ENCODE results near the gene LSP1.
"Not testable (repeated sequence)": the region's sequence is repeated elsewhere in the genome, so short reads cannot be mapped to it uniquely, and the experiment has no call there.

The LSP1 gene

GRCh38 chr11:1870721-1871466, 18.0 kb downstream of the LSP1 start:
- peaks cover 15 to 54% (median 37%) of the 10 kb centered on the region in 5 donors for H3K27me3 ChIP-seq (ENCODE audit: control insufficient read depth in 5 of 5, insufficient read depth in 4 of 5, low read length in 5 of 5)
- no peak overlapping the region for H3K27ac ChIP-seq (ENCODE audit: low read depth, low read length)
- H3K4me1 ChIP-seq (ENCODE audit: control insufficient read depth in 5 of 5, insufficient read depth in 5 of 5, low read length in 5 of 5), result peaks cover 0 to 65% (median 33%) of the 10 kb centered on the region in 5 donors
- peak overlapping the region in 2 of 5 donors; percentile 13 to 58 for H3K9ac ChIP-seq (ENCODE audit: low read length in 5 of 5)
- no peaks in the 10 kb centered on the region for H3K36me3 ChIP-seq (ENCODE audit: control insufficient read depth in 5 of 5, insufficient read depth in 5 of 5, low read length in 5 of 5)
- H3K4me3 ChIP-seq (ENCODE audit: low read depth in 1 of 5, low read length in 5 of 5), result peak overlapping the region; percentile 54 to 72 (median 65)
- no peaks in the 10 kb centered on the region for H3K9me3 ChIP-seq (ENCODE audit: control insufficient read depth in 5 of 5, low read length in 5 of 5)

GRCh38 chr11:1871531-1871930, 18.6 kb downstream of the LSP1 start:
- Histone ChIP-seq H3K4me3 (ENCODE audit: low read depth in 1 of 5, low read length in 5 of 5) (peak overlapping the region; percentile 54 to 72 (median 65)), H3K36me3 (ENCODE audit: control insufficient read depth in 5 of 5, insufficient read depth in 5 of 5, low read length in 5 of 5) (no peaks in the 10 kb centered on the region), H3K9me3 (ENCODE audit: control insufficient read depth in 5 of 5, low read length in 5 of 5) (no peaks in the 10 kb centered on the region), H3K27me3 (ENCODE audit: control insufficient read depth in 5 of 5, insufficient read depth in 4 of 5, low read length in 5 of 5) (peaks cover 15 to 60% (median 41%) of the 10 kb centered on the region in 5 donors), H3K9ac (ENCODE audit: low read length in 5 of 5) (peak overlapping the region in 2 of 5 donors; percentile 13 to 51), H3K4me1 (ENCODE audit: control insufficient read depth in 5 of 5, insufficient read depth in 5 of 5, low read length in 5 of 5) (peaks cover 0 to 65% (median 36%) of the 10 kb centered on the region in 5 donors), H3K27ac (ENCODE audit: low read depth, low read length) (no peak overlapping the region)

GRCh38 chr11:1872267-1872985, 19.5 kb downstream of the LSP1 start:
- no peaks in the 10 kb centered on the region for H3K9me3 ChIP-seq (ENCODE audit: control insufficient read depth in 5 of 5, low read length in 5 of 5)
- H3K36me3 ChIP-seq (ENCODE audit: control insufficient read depth in 5 of 5, insufficient read depth in 5 of 5, low read length in 5 of 5), result no peaks in the 10 kb centered on the region
- H3K4me1 ChIP-seq (ENCODE audit: control insufficient read depth in 5 of 5, insufficient read depth in 5 of 5, low read length in 5 of 5), result peaks cover 1 to 63% (median 34%) of the 10 kb centered on the region in 5 donors
- no peak overlapping the region for H3K27ac ChIP-seq (ENCODE audit: low read depth, low read length)
- H3K4me3 ChIP-seq (ENCODE audit: low read depth in 1 of 5, low read length in 5 of 5), result peak overlapping the region; percentile 25 to 72 (median 65)
- peaks cover 15 to 65% (median 42%) of the 10 kb centered on the region in 5 donors for H3K27me3 ChIP-seq (ENCODE audit: control insufficient read depth in 5 of 5, insufficient read depth in 4 of 5, low read length in 5 of 5)
- H3K9ac ChIP-seq (ENCODE audit: low read length in 5 of 5), result peak overlapping the region in 2 of 5 donors; percentile 12 to 13

GRCh38 chr11:1873048-1873812, 20.3 kb downstream of the LSP1 start:
- H3K9me3 ChIP-seq (ENCODE audit: control insufficient read depth in 5 of 5, low read length in 5 of 5), result no peaks in the 10 kb centered on the region
- no peaks in the 10 kb centered on the region for H3K36me3 ChIP-seq (ENCODE audit: control insufficient read depth in 5 of 5, insufficient read depth in 5 of 5, low read length in 5 of 5)
- peaks cover 12 to 72% (median 42%) of the 10 kb centered on the region in 5 donors for H3K27me3 ChIP-seq (ENCODE audit: control insufficient read depth in 5 of 5, insufficient read depth in 4 of 5, low read length in 5 of 5)
- peak overlapping the region; percentile 50 to 72 (median 65) for H3K4me3 ChIP-seq (ENCODE audit: low read depth in 1 of 5, low read length in 5 of 5)
- no peak overlapping the region for H3K27ac ChIP-seq (ENCODE audit: low read depth, low read length)
- H3K4me1 ChIP-seq (ENCODE audit: control insufficient read depth in 5 of 5, insufficient read depth in 5 of 5, low read length in 5 of 5), result peaks cover 3 to 64% (median 41%) of the 10 kb centered on the region in 5 donors
- H3K9ac ChIP-seq (ENCODE audit: low read length in 5 of 5), result no peak overlapping the region

- not testable (repeated sequence) for H3K27ac ChIP-seq (ENCODE audit: low read depth, low read length); H3K9ac ChIP-seq (ENCODE audit: low read length in 5 of 5); H3K9me3 ChIP-seq (ENCODE audit: control insufficient read depth in 5 of 5, low read length in 5 of 5); H3K36me3 ChIP-seq (ENCODE audit: control insufficient read depth in 5 of 5, insufficient read depth in 5 of 5, low read length in 5 of 5)
- peaks cover 11 to 70% (median 37%) of the 10 kb centered on the region in 5 donors for H3K27me3 ChIP-seq (ENCODE audit: control insufficient read depth in 5 of 5, insufficient read depth in 4 of 5, low read length in 5 of 5)
- peak overlapping the region in 4 of 5 donors; percentile 50 to 72 (median 68) for H3K4me3 ChIP-seq (ENCODE audit: low read depth in 1 of 5, low read length in 5 of 5)
- peaks cover 3 to 61% (median 41%) of the 10 kb centered on the region in 5 donors for H3K4me1 ChIP-seq (ENCODE audit: control insufficient read depth in 5 of 5, insufficient read depth in 5 of 5, low read length in 5 of 5)
Measured at GRCh38 chr11:1873813-1874150, 20.9 kb downstream of the LSP1 start.

- H3K36me3 ChIP-seq (ENCODE audit: control insufficient read depth in 5 of 5, insufficient read depth in 5 of 5, low read length in 5 of 5); H3K27ac ChIP-seq (ENCODE audit: low read depth, low read length); H3K9me3 ChIP-seq (ENCODE audit: control insufficient read depth in 5 of 5, low read length in 5 of 5); H3K9ac ChIP-seq (ENCODE audit: low read length in 5 of 5): not testable (repeated sequence)
- H3K4me3 ChIP-seq (ENCODE audit: low read depth in 1 of 5, low read length in 5 of 5), result peak overlapping the region in 1 of 5 donors; percentile 34
- H3K27me3 ChIP-seq (ENCODE audit: control insufficient read depth in 5 of 5, insufficient read depth in 4 of 5, low read length in 5 of 5), result peaks cover 11 to 63% (median 31%) of the 10 kb centered on the region in 5 donors
- H3K4me1 ChIP-seq (ENCODE audit: control insufficient read depth in 5 of 5, insufficient read depth in 5 of 5, low read length in 5 of 5), result peaks cover 3 to 57% (median 44%) of the 10 kb centered on the region in 5 donors
Measured at GRCh38 chr11:1874441-1875092, 21.7 kb downstream of the LSP1 start.

GRCh38 chr11:1875093-1875850, 22.4 kb downstream of the LSP1 start:
- H3K36me3 ChIP-seq (ENCODE audit: control insufficient read depth in 5 of 5, insufficient read depth in 5 of 5, low read length in 5 of 5), result no peaks in the 10 kb centered on the region
- no peak overlapping the region for H3K27ac ChIP-seq (ENCODE audit: low read depth, low read length)
- no peaks in the 10 kb centered on the region for H3K9me3 ChIP-seq (ENCODE audit: control insufficient read depth in 5 of 5, low read length in 5 of 5)
- peak overlapping the region in 3 of 5 donors; percentile 6 to 34 (median 22) for H3K4me3 ChIP-seq (ENCODE audit: low read depth in 1 of 5, low read length in 5 of 5)
- peaks cover 3 to 60% (median 51%) of the 10 kb centered on the region in 5 donors for H3K4me1 ChIP-seq (ENCODE audit: control insufficient read depth in 5 of 5, insufficient read depth in 5 of 5, low read length in 5 of 5)
- peaks cover 11 to 56% (median 25%) of the 10 kb centered on the region in 5 donors for H3K27me3 ChIP-seq (ENCODE audit: control insufficient read depth in 5 of 5, insufficient read depth in 4 of 5, low read length in 5 of 5)
- H3K9ac ChIP-seq (ENCODE audit: low read length in 5 of 5), result no peak overlapping the region

- not testable (repeated sequence) for H3K36me3 ChIP-seq (ENCODE audit: control insufficient read depth in 5 of 5, insufficient read depth in 5 of 5, low read length in 5 of 5); H3K9me3 ChIP-seq (ENCODE audit: control insufficient read depth in 5 of 5, low read length in 5 of 5)
- Histone ChIP-seq H3K27ac (ENCODE audit: low read depth, low read length) (peak overlapping the region; percentile 57), H3K27me3 (ENCODE audit: control insufficient read depth in 5 of 5, insufficient read depth in 4 of 5, low read length in 5 of 5) (peaks cover 7 to 54% (median 24%) of the 10 kb centered on the region in 5 donors), H3K9ac (ENCODE audit: low read length in 5 of 5) (peak overlapping the region in 1 of 5 donors; percentile 62), H3K4me1 (ENCODE audit: control insufficient read depth in 5 of 5, insufficient read depth in 5 of 5, low read length in 5 of 5) (peaks cover 3 to 60% (median 51%) of the 10 kb centered on the region in 5 donors), H3K4me3 (ENCODE audit: low read depth in 1 of 5, low read length in 5 of 5) (peak overlapping the region in 2 of 5 donors; percentile 24 to 50)
Measured at GRCh38 chr11:1875851-1876301, 23.0 kb downstream of the LSP1 start.

Data from subcutaneous abdominal adipose tissue (tissue), 5 donors.